ENCODE data around the gene LUZP2. TPM values are rescaled to one million over a fixed set of nuclear protein-coding genes. Genes with fewer than 3 reads are reported as not detected.
"Not testable (repeated sequence)": the region's sequence is repeated elsewhere in the genome, so short reads cannot be mapped to it uniquely, and the experiment has no call there.

Gene LUZP2
- total RNA-seq, 1 donor from 2014 or later, result 0.26 TPM

GRCh38 chr11:24820541-24820940 lies 323.7 kb downstream of the LUZP2 start:
- no peak for DNase-seq (ENCODE audit: low spot score)

- DNase-seq (ENCODE audit: low spot score), result no peak
Measured at GRCh38 chr11:24828938-24829605, 332.2 kb downstream of the LUZP2 start.

- DNase-seq (ENCODE audit: low spot score), result no peak
Measured at GRCh38 chr11:24833573-24833972, 336.7 kb downstream of the LUZP2 start.

GRCh38 chr11:24837112-24837511 lies 340.3 kb downstream of the LUZP2 start:
- no peak for DNase-seq (ENCODE audit: low spot score)

- no peak for DNase-seq (ENCODE audit: low spot score)
Measured at GRCh38 chr11:24842308-24842707, 345.5 kb downstream of the LUZP2 start.

- no peak for DNase-seq (ENCODE audit: low spot score)
Measured at GRCh38 chr11:24844406-24844805, 347.6 kb downstream of the LUZP2 start.

- DNase-seq (ENCODE audit: low spot score), result no peak
Measured at GRCh38 chr11:24848857-24849256, 352.0 kb downstream of the LUZP2 start.

GRCh38 chr11:24855951-24856350 lies 359.1 kb downstream of the LUZP2 start:
- DNase-seq (ENCODE audit: low spot score), result no peak

- no peak for DNase-seq (ENCODE audit: low spot score)
Measured at GRCh38 chr11:24859801-24860300, 363.0 kb downstream of the LUZP2 start.

- no peak for DNase-seq (ENCODE audit: low spot score)
Measured at GRCh38 chr11:24861440-24861839, 364.6 kb downstream of the LUZP2 start.

- no peak for DNase-seq (ENCODE audit: low spot score)
Measured at GRCh38 chr11:24866743-24867142, 369.9 kb downstream of the LUZP2 start.

- DNase-seq (ENCODE audit: low spot score), result no peak
Measured at GRCh38 chr11:24870048-24870447, 373.2 kb downstream of the LUZP2 start.

- DNase-seq (ENCODE audit: low spot score), result no peak
Measured at GRCh38 chr11:24872186-24872585, 375.3 kb downstream of the LUZP2 start.

GRCh38 chr11:24872651-24873311 lies 375.9 kb downstream of the LUZP2 start:
- no peak for DNase-seq (ENCODE audit: low spot score)

- no peak for DNase-seq (ENCODE audit: low spot score)
Measured at GRCh38 chr11:24880962-24881361, 384.1 kb downstream of the LUZP2 start.

GRCh38 chr11:24885580-24886173 lies 388.8 kb downstream of the LUZP2 start:
- DNase-seq (ENCODE audit: low spot score), result no peak

- no peak for DNase-seq (ENCODE audit: low spot score)
Measured at GRCh38 chr11:24886880-24887619, 390.2 kb downstream of the LUZP2 start.

GRCh38 chr11:24890426-24890825 lies 393.6 kb downstream of the LUZP2 start:
- DNase-seq (ENCODE audit: low spot score), result no peak

- DNase-seq (ENCODE audit: low spot score), result not testable (repeated sequence)
Measured at GRCh38 chr11:24891845-24892492, 395.1 kb downstream of the LUZP2 start.

GRCh38 chr11:24896118-24896835 lies 399.4 kb downstream of the LUZP2 start:
- no peak for DNase-seq (ENCODE audit: low spot score)

- no peak for DNase-seq (ENCODE audit: low spot score)
Measured at GRCh38 chr11:24900514-24900913, 403.7 kb downstream of the LUZP2 start.
